Inflammatory macrophage (primary cell): ENCODE measurements around the gene RAC2.
"Not testable (repeated sequence)": the region's sequence is repeated elsewhere in the genome, so short reads cannot be mapped to it uniquely, and the experiment has no call there.

Source experiments
- DNase-seq, 2 donors: peaks; one replicate each; pipeline ENCODE4 v3.0.0-alpha.2; 2020 to 2022

RAC2 gene

DNA sequence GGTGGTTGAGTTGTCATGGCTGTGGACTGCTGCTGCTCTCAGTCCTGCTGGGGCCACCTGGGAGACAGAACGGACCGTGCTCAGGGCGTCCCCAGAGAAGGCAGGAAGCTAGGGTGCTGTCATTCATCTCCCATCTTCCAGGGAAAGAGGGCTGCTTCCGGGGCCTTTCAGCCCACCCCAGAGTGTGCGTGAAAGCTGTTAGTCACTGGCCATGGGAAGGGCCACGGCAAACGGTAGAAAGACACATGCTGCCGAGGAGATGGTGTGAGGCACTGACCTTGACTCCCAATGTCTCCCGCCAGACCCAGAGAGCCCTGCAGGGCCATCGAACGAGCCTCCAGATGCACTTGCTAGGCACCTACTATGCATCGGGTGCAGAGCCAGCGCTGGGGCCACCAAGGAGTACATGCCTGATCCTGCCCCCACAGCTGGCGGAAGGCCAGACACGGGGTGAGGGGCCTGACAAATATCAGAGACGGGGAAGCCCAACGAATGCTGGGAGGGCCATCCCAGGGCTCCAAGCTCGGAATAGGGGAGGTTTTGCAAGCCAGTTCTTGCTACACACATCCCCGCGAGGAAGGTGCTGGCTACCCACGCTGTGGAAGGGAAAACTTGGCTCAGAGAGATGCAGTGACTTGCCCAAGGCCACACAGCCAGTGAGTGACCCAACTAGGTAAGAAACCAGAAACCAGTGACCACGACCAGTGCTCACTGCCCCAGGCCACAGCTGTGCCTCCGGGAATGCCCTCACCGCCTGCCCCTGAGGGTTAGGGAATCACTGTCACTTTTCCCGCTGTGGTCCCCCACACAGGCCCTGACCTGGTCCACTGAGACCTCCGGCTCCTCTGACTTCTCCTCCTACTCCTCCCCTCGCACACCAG is 10.1 kb downstream of the RAC2 start:
- DNase-seq, result peak; percentile 56 to 74

DNA sequence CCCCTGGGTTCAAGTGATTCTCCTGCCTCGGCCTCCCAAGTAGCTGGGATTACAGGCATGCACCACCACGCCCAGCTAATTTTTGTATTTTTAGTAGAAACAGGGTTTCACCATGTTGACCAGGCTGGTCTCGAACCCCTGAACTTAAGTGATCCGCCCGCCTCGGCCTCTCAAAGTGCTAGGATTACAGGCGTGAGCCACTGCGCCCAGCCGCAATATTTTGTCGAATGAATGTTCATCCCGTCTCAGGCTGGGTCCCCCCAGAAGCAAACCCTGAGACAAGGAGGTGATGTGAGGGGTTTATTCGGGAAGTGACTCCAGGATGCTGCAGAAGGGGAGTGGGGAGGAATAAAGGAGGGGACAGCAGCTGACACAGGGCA is 10.7 kb downstream of the RAC2 start:
- not testable (repeated sequence) for DNase-seq

- DNase-seq, result no peak
Observed at GRCh38 chr22:37232140-37232998, 11.7 kb downstream of the RAC2 start.

- DNase-seq, result no peak
Observed at GRCh38 chr22:37231406-37232139, 12.5 kb downstream of the RAC2 start.

GRCh38 chr22:37230673-37231405 is 13.2 kb downstream of the RAC2 start:
- peak in 1 of 2 donors; percentile 34 for DNase-seq

GRCh38 chr22:37229805-37230672 is 14.0 kb downstream of the RAC2 start:
- peak; percentile 74 to 76 for DNase-seq

DNA sequence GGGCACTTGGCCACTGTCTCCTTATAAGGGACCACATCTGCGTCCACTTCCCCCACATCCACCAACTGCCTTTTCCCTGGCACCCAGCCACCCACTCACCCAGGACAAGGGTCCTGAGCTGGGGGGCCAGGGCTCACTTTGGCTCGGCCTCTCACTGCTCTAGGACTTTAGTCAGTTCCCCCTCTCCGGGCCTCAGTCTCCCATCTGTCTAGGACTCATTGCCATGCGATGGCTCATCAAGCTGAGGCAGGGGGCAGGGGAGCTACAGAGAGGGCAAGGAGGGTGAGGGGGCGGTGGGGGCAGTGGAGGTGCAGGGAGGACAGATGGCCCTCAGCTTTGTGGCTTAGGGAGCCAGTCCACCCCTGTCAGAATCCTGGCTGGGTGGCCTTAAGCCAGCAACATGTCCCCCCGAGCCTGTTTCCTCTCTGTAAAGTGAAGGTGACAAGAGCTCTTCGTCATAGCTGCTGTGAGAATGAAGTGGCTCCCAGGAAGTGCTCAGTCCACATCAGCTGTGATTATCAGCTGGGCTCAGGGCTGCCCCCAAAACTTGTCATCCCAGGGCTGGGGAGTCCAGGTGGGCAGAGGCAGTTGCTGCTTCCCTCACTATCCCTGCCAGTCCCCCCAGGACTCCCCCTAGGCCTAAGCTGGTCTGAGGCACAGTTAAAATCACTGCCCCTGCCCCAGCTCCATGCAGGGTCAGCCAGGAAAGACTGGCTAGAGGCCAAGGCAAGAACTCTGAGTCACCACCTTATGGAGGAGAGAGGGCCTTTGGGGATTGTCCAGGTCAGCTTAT is 14.9 kb downstream of the RAC2 start:
- peak in 1 of 2 donors; percentile 28 for DNase-seq

- DNase-seq, result peak; percentile 47 to 50
Observed at GRCh38 chr22:37228106-37229011, 15.7 kb downstream of the RAC2 start.

GRCh38 chr22:37226514-37226913 is 17.6 kb downstream of the RAC2 start:
- DNase-seq, result no peak

GRCh38 chr22:37226087-37226486 is 18.0 kb downstream of the RAC2 start:
- no peak for DNase-seq

GRCh38 chr22:37225481-37225880 is 18.6 kb downstream of the RAC2 start:
- DNase-seq, result no peak

- no peak for DNase-seq
Observed at GRCh38 chr22:37224757-37225420, 19.2 kb downstream of the RAC2 start.

DNA sequence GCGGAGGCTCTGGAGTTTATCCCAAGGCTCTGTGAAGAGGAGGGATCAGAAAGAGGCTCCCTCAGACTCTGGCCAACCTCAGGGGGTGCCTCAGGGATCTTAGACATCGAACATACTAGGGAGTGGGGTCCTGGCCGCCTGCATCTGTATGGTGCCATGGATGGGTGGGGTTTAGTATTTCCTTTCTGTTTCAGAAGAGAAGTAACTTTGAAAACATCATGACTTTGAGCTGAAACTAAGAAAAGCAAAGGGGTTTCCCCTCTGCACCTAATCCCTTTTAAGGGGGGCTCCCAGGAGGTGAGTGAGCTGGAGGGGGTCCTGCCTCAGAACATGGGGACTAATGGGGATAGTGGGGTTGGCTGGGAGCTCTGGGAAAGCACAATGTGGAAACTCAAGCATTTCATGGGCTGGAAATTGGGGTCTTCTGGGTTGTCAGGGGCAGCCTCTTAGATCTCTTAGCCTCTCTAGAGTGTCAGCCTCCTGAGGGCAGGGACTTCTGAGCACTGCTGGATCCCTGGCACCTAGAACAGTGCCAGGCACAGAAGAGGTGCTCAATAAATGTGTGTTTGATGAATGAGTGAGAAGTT is 20.0 kb downstream of the RAC2 start:
- DNase-seq, result no peak

DNA sequence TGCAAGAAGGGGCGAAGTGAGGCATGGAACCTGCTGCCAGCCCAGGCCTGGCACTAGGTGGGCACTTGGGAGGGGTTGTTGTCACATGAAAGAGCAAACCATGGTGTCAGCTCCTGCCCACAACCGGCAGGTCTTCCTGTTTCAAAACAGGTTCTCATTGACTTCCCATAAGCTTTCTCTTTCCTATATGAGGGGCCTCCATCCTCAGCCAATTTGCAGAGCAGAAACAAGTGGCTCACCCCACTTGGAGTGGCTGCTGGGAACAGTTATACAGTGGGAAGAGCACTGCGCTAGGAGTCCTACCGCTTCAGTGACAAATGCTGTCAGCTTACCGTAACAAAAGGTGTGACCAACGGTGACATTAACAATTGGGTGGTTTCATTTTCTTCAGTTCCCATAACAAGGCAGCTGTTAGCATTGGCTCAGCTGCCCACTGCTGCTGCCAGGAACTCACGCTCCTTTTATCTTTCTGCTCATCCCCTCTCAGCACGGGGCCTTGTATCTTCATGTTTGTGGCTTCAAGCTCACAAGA is 21.6 kb downstream of the RAC2 start:
- DNase-seq, result peak in 1 of 2 donors; percentile 19

GRCh38 chr22:37221424-37222333 is 22.4 kb downstream of the RAC2 start:
- no peak for DNase-seq

- DNase-seq, result peak; percentile 60 to 66
Observed at GRCh38 chr22:37220543-37220981, 23.5 kb downstream of the RAC2 start.

DNA sequence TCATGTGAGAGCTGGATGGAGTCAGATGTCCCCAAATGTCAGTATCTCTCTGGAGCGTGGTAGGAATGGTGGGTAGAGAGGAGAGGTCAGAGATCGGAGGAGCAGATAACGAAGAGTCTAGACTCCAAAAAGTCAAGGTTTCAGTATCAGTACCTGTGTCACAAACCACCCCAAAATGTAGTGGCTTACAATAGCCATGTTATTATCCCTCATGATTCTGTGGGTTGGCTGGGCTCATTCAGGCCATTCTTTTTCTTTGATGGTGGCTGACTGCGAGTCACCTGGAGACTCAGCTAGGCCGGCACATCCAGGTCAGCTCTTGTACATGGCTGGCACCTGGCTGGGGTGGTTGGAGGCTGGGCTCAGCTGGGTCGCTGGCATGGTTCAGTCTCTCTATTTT is 24.5 kb downstream of the RAC2 start:
- DNase-seq, result no peak
